HL-60/S4 treated with phorbol 12-myristate 13-acetate at 8.2 ng/mL for 4 days and 3 days (cell line): ENCODE measurements around the gene GTF2IRD1.

ENCODE experiments used
- in situ Hi-C: fragments of 300-500 bp; cut with MboI; formaldehyde crosslinking; loops from 2 replicates; pipeline ENCODE4 v1.15.0; 2022; ENCODE audit warnings: low sequenced_read_pairs

GTF2IRD1 gene

DNA sequence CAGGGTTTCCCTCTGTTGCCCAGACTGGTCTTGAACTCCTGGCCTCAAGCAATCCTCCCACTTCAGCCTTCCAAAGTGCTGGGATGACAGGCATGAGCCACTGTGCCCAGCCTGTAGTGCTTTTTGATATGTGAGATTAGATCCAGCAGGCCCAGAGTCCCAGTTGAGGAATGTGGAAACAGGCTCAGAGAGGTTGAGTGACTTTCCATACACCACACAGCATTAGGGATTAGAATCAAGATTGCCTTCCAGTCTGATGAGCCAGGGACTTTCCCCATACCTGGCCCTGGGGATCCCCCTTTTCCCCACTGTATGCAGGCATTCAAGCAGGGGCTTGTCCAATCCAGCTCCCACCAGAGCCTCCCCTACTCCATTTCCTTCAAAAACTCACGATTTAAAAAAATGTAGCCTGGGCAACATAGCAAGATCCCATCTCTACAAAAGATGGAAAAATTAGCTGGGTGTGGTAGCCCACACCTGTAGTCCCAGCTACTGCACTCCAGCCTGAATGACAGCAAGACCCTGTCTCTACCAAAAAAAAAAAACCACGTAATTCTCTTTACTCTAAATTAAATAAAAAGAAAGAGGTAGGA lies 128.8 kb downstream of the GTF2IRD1 start:
- in situ Hi-C loops, result no loop called here

DNA sequence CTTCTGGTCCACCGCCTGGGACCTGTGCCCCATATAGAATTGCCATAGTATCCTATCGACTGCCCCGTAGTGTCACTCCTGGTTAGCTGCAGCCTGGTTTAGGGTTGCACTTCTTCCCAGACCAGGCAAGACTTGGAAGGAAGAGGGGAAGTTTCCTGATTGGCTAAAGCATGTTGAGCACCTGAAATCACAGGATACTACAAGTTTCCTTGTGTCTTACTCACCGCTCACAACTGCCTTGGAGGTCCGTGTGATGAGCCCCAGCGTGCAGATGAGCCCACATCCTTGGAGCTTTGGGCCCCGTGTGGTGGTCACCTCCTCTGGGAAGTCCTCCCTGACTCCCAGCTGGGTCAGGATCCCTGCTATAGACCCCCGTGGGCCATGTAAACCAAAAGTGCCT lies 129.9 kb downstream of the GTF2IRD1 start:
- in situ Hi-C loops, result no loop called here

DNA sequence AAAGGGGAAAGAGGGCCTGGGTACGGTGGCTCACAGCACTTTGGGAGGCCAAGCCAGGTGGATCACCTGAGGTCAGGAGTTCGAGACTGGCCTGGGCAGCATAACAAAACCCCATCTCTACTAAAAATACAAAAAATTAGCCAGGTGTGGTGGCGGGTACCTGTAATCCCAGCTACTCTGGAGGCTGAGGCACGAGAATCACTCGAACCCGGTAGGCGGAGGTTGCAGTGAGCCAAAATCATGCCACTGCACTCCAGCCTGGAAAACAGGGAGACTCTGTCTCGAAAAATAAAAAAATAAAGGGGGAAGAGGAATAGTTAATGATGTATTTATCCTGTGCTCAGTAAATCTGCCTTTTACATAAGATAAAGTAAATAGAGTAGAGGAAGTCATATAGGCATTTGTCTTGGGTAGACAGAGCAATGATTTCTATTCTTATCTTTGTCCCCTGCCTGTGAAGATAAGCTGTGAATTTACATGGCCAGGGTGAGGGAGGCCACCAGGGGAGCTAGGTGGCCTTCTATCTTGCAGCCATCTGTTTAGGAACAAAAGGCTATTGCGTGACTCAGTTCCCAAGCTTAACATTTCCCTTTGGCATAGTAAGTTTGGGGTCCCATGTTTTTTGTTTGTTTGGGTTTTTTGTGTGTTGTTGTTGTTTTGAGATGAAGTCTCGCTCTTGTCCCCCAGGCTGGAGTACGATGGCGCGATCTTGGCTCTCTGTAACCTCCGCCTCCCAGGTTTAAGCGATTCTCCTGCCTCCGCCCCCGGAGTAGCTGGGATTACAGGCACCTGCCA lies 130.7 kb downstream of the GTF2IRD1 start:
- in situ Hi-C loops, result no loop called here

DNA sequence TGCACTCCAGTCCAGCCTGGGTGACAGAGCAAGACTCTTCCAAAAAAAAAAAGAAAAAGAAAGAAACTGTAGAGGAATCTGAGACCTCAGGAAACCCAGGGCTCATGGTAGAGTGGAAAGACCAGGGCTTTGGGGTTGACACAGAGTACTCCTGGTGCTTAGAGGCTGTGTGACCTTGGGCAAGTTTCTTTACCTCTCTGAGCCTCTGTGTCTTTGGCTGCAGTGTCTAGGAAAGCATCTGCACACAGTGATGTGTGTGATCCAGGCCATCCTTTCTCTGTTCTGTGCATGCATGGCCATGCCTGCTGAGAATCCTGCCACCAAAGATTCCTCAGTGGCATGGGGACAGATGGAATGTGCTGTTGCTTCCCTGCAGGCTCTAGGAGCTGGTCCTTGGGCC lies 132.1 kb downstream of the GTF2IRD1 start:
- in situ Hi-C loops, result no loop called here

DNA sequence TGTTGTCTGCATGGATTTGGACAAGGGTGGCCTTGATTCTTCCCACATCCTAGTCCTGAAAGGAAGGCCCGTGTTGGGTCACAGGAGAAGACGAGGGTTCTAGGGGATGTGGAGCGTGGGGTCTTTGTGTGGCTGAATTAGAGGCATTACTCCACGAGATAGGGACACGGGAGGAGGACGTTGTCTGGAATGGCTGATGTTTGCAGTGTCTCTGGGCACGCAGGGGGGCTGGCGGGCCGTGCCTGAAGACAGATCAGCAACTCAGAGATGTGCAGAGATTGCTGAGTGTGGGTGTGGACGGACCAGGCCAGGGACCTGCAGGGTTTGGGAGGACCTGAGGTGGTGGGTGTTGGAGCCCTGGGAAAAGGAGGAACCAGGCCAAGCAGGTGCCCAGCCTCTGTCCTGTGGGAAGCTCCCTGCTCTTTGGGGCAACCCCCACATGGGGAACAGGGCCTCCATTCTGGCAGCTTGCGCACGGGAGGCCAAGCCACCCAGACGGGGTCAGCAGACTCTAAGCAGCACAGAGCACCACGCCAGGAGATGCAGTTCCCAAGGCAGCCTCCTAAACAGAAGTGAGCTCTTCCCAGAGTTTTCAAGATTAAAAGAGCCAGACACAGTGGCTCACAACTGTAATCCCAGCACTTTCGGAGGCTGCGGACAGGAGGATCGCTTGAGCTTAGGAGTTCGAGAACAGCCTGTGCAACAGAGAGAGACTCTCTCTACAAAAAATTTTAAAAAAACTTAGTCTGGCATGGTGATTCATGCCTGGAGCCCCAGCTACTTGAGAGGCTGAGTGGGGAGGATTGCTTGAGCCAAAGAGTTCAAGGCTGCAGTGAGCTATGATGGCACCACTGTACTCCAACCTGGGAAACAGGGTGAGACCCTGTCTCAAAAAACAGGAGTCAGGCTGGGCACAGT lies 132.8 kb downstream of the GTF2IRD1 start:
- in situ Hi-C loops, result no loop called here

DNA sequence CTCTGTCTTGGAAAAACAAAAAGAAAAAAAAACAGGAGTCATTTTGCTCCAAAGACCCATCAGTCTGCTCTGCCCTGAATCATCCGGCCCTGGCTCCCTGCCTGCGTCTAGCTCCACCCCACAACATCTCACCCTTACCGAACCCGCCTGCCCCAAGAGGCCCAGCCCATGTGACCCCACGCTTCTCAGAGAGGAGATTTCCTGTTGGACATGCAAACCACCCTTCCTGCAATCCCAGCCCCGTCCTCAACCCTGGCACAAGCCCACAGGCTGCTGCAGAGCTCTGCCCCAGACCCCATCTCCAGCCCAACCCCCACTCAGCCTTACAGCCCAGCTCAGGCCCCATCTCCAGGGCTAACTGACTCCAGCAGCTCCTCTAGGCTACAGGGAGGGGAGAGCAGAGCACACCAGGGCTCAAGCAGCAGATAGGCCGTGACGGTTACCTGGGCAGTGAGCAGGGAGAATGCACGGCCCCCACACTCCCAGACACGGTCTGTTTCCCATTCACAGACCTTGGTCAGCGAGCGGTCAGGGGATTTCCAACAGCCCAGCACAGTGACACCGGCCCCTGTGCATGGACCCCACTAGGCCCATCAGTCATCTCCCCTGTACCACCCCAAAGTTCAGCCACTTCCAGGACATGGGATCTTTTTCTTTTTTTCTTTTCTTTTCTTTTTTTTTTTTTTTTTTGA lies 133.9 kb downstream of the GTF2IRD1 start:
- in situ Hi-C loops, result no loop called here

DNA sequence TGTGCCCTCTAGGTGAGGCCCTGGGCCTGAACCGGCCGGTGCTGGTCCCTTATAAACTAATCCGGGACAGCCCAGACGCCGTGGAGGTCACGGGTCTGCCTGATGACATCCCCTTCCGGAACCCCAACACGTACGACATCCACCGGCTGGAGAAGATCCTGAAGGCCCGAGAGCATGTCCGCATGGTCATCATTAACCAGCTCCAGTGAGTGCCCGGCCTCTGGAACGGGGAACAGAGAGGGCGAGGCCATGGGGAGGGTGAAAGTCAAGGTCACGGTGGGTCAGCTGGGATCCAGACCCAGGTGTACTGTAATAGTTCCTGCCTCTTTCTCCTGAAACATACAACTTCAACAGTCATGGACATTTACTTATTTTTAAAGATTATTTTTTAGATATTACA lies 137.1 kb downstream of the GTF2IRD1 start:
- in situ Hi-C loops, result no loop called here

DNA sequence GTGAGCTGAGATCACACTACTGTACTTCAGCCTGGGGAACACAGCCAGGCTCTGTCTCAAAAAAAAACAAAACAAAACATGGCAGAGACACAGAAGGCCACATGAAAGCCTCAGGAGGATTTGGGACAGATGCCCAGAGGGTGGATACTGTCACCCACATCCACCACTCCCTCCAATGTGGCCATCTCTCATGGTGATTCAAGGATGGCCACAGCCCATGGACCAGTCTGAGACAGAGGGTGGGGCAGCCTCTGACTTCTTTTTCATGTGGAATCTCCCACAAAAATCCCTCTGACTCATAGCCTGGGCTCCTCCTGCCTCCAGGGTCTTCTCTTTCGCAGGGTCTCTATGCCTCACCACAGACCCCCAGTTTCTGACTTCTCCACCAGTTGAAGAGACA lies 144.9 kb downstream of the GTF2IRD1 start:
- in situ Hi-C loops, result no loop called here

DNA sequence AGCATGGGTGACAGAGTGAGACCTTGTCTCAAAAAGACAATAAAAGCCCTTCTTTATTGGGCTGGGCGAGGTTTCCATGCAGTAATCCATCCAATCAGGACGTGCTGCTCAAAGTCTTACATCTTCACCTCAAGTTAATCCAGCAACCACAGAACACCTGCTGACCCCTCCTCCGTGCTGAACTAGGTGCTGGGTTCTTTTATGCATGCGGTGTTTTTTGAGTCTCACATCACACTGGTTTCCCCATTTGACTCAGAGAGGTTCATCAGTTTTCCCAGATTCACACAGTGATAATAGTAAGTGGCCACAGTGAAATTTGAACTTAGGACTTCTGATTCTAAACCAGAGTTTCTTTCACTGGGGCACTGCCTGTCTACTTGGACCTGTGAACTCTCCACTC lies 145.5 kb downstream of the GTF2IRD1 start:
- in situ Hi-C loops, result no loop called here

DNA sequence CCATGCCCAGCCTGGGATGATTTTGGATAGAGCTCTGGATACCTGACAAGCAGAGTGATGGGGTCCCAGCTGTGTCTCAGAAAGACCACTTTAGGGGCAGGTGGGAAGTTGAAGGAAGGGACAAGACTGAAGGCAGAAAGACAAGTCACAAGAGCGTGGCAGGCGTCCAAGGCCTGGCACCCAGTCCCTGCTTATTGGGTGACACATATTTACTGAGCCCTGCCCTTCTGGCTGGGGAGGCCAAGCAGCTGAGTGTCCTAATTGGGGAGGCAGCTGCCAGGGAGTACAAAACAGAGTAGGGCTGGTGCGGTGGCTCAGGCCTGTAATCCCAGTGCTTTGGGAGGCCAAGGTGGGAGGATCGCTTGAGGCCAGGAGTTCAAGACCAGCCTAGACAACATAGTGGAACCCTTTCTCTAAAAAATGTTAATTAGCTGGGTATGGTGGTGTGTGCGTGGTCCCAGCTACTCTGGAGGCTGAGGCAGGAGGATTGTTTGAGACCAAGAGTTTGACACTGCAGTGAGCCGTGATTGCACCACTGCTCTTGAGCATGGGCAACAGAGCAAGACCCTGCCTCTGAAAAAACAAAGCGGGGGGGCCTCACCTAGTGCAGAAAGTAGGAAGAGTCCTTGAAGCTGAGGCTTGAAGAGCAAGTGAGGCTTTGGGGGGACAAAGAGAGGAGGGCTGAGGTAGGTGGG lies 150.8 kb downstream of the GTF2IRD1 start:
- in situ Hi-C loops, result no loop called here

DNA sequence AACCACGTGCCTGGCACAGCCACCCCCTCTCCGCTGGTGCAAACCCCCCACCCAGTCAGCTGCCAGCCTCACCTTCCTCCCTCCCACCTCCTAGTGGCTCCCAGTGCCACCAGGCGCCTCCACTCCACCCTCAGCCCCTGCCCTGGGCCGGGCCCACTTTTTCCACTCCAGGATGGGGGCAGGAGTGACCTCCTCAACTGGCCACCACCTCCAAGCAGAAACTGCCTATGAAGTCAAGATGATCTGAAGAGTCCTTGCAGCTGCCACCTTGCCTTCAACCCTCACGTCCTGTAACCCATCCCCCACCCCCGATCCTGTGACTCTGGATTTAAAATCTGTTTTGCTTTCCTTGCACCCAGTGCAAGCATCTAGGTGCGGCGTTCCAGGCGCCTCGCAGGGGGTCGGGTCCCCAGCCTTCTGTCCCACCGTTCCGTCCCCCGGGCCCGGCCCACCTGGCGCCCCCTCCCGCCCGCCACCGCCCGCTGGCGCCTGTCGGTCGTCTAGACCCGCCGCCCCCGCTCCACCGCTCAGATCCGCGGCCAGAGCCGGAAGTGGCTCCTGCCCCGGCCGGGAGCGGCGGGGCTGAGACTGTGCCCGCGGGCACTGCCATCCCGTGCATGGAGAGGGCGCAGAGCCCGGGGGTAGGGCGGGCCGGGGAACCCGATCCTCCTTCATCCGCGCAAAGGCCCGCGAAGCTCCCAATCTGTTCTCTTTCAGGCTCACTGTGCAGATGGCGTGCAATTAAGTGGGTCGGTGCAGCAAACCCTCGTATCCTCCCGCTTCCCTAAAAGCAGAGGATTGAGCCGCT lies 152.6 kb downstream of the GTF2IRD1 start:
- in situ Hi-C loops, result no loop called here

DNA sequence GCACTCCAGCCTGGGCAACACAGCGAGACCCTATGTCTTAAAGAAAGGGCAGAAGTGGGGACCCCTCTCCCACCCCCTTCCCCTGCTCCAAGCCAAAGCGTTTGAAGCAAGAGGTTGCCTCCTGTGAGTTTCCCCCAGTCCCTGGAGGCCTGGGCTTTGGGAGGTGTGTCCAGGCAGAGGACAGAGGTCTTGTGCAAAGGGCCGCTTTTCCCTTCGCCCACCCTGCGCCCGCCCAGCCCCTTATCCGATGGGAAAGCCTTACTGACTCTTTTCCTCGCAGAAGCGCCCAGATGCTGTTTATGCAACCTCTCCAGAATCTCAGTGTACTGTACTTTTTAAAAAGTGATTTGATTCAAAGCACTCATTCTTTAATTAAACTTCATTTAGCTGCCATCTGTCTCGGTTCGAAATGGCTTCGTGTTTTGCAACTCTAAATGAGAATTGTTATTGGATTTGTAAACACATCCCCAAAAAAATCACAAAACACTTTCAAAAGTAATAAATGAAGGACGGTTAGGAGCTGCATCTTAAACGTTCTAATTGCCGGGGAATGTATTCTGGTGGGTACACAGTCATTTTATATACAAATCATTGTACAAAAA lies 153.3 kb downstream of the GTF2IRD1 start:
- in situ Hi-C loops, result no loop called here

DNA sequence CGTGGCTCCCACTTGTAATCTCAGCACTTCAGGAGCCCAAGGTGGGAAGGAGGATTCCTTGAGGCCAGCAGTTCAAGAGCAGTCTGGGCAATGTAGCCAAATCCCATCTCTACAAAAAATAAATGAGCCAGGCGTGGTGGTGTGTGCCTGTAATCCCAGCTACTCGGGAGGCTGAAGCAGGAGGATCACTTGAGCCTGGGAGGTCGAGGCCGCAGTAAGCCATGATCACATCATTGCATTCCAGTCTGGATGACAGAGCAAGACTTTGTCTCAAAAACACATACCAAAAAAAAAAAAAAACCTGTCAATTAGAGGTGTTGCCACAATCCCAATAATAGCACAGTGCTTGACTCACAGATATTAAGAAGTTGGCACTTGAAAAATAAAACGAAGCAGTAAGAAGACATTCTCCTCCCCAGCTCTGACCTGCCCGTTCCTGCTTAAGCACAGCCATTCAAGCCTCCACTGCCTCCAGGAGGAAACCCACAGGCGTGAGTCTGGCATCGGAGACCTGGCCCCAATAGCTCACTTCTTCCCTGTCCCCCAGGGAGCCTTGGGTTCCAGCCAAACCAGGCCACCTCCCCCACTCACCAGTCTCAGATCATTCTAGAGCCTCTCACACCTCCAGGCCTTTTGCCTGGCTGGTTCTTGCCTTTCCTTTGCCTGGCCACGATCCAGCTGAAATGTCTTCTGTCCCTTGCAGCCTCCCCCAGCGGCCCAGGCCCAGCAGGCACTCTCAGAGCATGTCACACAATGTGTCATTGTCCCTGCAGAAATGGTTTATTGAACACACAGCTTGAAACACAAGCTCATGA lies 158.5 kb downstream of the GTF2IRD1 start:
- in situ Hi-C loops, result no loop called here

DNA sequence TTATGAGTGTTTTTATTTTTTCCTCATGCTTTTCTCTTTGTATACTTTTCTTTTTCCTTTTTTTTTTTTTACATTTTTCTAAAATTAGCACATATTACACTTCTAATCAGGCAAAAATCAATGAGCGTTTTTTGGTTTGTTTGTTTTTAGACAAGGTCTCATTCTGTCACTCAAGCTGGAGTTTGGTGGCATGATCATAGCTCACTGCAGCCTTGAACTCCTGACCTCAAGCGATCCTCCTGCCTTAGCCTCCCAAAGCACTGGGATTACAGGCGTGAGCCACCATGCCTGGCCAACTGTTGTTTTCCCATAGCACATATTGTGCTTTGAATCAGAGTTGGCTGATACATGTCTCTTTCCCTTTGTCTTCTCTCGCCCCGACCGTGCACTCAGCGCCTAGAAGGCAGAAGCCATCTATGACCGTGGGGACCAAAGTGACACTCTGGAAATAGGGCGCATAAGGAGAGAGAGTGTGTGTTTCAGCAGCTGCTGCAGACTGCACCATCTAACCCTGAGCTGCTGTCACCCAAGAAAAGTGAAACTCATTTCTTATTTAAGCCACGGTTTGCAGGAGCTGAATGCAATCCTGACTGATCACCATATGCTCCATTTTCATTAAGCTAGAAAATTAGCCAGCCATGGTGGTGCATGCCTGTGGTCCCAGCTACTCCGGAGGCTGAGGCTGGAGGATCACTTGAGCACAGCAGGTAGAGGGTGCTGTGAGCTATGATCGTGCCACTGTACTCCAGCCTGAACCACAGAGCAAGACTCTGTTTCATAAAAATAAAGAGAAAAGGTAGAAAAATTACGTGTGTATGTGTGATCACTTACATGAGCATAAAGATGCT lies 162.5 kb downstream of the GTF2IRD1 start:
- in situ Hi-C loops, result no loop called here

DNA sequence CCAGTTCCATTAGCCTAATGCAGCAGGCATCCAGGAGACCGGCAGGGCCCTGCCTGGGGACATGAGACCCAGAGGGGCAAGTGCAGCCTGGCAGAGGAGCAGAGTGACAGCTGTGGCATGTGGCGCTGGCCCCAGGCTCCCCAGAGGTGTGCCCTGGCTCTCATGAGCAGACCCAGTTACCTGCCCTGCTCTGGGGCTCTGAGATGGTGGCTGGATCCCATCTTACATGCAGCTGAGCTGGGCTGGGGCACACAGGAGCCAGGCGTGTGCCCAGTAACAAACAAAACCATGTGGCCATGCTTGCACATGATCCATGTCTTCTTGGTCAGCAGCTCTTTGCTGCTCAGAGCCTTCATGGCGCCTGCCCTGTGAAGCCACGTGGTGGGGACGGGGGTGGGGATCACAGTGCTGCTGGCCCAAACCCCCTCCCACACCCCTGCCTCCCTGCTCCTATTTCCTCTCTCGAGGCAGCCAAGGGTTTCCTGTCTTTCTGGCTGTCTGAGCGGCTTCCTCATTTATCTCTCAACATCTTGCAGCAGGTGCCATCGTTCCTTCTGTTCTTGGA lies 163.6 kb downstream of the GTF2IRD1 start:
- in situ Hi-C loops, result no loop called here

DNA sequence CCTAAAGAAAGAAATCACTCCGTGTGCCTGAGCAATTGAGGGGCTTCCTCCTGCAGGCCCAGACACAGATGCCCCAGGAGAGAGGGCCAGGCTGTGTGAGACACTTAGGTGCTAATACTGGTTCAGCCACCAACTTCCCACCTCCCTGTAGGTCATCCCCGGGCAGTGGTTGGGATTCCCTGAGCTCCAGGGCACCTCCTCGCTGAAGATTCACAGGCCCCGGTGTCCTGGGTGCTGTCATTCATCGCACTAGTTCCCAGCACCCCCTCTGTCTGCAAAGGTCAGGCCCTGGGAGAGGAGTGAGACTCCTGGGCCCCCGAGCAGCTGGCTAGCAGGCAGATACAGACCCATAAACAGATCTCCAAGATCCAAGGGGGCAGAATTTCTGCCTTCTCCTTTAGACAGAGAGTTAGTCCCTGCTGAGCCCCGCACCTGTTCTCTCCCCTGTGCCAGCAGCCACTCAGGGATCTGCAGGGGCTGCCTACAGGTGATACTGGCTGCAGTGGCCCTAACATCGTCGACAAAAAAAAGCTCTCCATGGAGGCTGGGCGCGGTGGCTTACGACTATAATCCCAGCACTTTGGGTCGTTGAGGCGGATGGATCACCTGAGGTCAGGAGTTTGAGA lies 165.6 kb downstream of the GTF2IRD1 start:
- in situ Hi-C loops, result no loop called here
